IPS-18a (cell line): Measurements from ENCODE around the gene SPRN.

Experiments used
- H3K27ac ChIP-seq: one replicate; pipeline ENCODE4 v1.5.1; 2013; ENCODE audit warnings: low read length
- H3K27me3 ChIP-seq: one replicate; pipeline ENCODE4 v1.6.1; 2013; ENCODE audit warnings: mild to moderate bottlenecking, low read length; ENCODE audit not compliant: control insufficient read depth, insufficient read depth
- H3K36me3 ChIP-seq: one replicate; pipeline ENCODE4 v1.6.1; 2013; ENCODE audit warnings: low read depth, low read length; ENCODE audit not compliant: control insufficient read depth
- H3K4me1 ChIP-seq: one replicate; pipeline ENCODE4 v1.6.1; 2013; ENCODE audit warnings: low read depth, low read length; ENCODE audit not compliant: control insufficient read depth
- H3K4me3 ChIP-seq: one replicate; pipeline ENCODE4 v1.5.1; 2013; ENCODE audit warnings: low read length
- H3K9ac ChIP-seq: one replicate; pipeline ENCODE4 v1.6.1; 2013; ENCODE audit warnings: mild to moderate bottlenecking, low read length, moderate library complexity
- H3K9me3 ChIP-seq: one replicate; pipeline ENCODE4 v1.6.1; 2013; ENCODE audit warnings: low read depth, low read length; ENCODE audit not compliant: control insufficient read depth

SPRN gene

DNA sequence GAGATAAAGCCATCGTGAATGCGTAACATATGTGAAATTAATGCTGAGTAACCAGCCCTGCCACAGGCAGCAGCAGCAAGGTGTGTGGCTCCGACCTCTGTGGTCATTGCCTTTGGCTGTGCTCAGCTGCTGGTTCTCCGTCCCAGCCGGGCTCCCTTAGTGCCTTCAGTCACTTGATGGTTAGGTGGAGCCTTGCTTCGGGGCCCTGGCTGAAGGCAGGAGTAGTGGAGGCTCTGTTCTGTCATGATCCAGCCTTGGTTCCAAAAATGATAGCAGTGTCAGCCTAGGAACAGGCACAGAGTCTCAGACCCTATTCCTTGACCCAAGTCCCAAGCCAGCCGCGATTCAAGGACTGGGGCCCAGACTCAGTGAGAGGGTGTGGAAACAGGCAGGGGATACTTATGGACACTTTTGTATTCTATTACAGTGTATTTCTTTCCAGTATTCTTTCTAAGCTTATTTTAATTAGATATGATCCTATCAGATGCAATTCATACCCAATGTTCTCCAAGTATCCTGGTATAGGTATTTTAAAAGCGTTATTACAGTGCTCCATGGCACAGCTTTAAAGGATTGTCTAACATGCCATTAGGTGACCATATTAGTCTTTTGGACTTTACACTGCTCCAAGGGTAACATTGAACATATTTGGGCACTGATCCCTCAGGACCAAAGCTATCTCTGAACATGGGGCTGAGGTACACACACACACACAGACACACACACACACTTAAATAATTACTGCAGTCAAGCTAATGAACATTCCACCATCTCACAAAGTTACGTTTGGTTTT is 38.3 kb upstream of the SPRN start:
- no peak overlapping the region for H3K9ac ChIP-seq
- no peak overlapping the region for H3K27ac ChIP-seq
- H3K9me3 ChIP-seq = peaks cover 47% of the 10 kb centered on the region
- no peaks in the 10 kb centered on the region for H3K36me3 ChIP-seq
- H3K4me1 ChIP-seq = no peaks in the 10 kb centered on the region
- no peak overlapping the region for H3K4me3 ChIP-seq
- no peaks in the 10 kb centered on the region for H3K27me3 ChIP-seq

DNA sequence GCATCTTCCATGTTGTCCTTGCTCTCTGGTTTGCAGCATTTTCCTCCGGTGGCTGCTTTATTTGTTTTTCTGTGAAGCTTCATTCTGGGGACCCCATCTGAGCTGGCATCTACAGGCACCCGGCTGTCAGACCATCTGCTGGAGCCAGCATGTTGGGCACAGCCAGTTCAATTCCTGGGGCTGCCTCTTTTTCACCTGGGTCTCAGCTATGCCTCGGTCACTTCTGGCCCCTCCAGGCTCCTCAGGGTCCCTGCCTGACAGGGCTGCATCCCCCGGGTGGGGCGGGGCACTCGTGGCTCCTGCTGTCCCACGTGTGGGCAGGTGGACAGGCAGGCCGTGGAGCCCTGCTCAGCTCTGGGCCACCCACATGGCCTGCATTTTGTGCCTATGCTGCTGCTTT is 37.4 kb upstream of the SPRN start:
- peaks cover 41% of the 10 kb centered on the region for H3K9me3 ChIP-seq
- H3K4me3 ChIP-seq = no peak overlapping the region
- no peaks in the 10 kb centered on the region for H3K27me3 ChIP-seq
- no peaks in the 10 kb centered on the region for H3K36me3 ChIP-seq
- H3K27ac ChIP-seq = no peak overlapping the region
- no peak overlapping the region for H3K9ac ChIP-seq
- no peaks in the 10 kb centered on the region for H3K4me1 ChIP-seq

DNA sequence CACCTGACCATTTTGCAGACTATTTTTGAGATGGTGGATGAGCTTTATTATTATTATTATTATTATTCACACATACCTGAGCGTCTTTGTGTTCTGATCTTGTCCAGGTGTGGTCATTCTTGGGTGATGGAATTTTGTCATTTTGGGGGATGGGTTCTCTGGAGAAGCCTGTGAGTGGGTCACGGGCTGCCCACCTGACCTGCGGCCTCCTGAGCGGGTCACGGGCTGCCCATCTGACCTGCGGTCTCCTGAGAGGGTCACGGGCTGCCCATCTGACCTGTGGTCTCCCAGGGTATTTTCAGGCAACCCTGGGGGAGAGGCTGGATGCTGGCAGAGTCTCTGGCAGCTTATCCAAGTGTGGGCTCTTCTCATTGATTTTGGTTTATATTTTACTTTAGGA is 36.6 kb upstream of the SPRN start:
- no peak overlapping the region for H3K4me3 ChIP-seq
- no peaks in the 10 kb centered on the region for H3K27me3 ChIP-seq
- H3K36me3 ChIP-seq = no peaks in the 10 kb centered on the region
- H3K9me3 ChIP-seq = peaks cover 36% of the 10 kb centered on the region
- H3K27ac ChIP-seq = no peak overlapping the region
- no peaks in the 10 kb centered on the region for H3K4me1 ChIP-seq
- no peak overlapping the region for H3K9ac ChIP-seq

DNA sequence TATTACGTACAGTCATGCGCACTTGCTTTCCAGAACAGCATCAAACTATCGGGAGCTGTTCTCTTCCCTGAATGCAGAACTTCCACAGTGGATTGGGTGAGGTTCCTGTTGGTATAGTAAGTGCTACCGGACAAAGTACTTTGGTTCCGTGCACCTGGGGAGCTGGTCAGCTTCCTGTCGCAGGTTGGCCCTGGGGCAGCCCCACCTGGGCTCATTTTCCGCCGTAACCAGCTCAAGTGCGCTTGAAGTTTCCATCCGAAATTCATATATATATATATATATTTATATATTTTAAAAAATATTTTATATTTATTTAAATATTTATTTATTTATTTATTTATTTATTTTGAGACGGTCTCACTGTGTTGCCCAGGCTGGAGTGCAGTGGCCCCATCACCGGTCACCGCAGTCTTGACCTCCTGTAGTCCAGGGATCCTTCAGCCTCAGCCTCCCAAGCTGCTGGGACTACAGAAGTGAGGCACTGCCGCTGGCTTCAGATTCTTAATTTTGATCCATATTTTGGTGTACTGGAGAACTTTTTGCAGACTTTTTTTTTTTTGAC is 35.9 kb upstream of the SPRN start:
- H3K9me3 ChIP-seq = peaks cover 40% of the 10 kb centered on the region
- no peaks in the 10 kb centered on the region for H3K36me3 ChIP-seq
- H3K4me3 ChIP-seq = no peak overlapping the region
- H3K27me3 ChIP-seq = no peaks in the 10 kb centered on the region
- H3K4me1 ChIP-seq = no peaks in the 10 kb centered on the region
- H3K9ac ChIP-seq = no peak overlapping the region
- H3K27ac ChIP-seq = no peak overlapping the region

DNA sequence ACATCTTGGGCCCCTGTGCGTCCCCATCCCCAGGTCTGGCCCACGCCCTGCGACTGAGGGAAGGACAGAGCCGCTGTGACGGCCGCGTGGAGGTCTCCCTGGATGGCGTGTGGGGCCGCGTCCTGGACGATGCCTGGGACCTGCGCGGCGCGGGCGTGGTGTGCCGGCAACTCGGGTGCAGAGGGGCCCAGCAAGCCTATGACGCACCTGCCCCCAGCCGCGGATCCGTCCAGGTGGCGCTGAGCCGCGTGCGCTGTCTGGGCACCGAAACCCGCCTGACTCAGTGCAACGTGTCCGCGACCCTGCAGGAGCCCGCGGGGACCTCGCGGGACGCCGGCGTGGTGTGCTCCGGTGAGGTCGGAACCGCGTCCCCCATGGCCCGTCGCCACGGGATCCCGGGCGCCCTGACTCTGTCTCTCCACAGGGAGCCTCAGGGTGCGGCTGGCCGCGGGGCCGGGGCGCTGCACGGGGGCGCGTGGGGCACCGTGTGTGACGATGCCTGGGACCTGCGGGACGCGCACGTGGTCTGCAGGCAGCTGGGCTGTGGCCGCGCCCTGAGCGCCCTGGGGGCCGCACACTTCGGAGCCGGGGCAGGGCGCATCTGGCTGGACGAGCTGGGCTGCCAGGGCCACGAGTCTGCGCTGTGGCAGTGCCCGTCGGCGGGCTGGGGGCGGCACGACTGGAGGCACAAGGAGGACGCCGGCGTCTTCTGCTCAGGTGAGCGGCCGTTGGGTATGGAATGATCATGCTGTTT is 35.2 kb upstream of the SPRN start:
- peaks cover 44% of the 10 kb centered on the region for H3K9me3 ChIP-seq
- H3K36me3 ChIP-seq = no peaks in the 10 kb centered on the region
- no peak overlapping the region for H3K27ac ChIP-seq
- no peak overlapping the region for H3K4me3 ChIP-seq
- H3K4me1 ChIP-seq = no peaks in the 10 kb centered on the region
- H3K9ac ChIP-seq = no peak overlapping the region
- no peaks in the 10 kb centered on the region for H3K27me3 ChIP-seq

DNA sequence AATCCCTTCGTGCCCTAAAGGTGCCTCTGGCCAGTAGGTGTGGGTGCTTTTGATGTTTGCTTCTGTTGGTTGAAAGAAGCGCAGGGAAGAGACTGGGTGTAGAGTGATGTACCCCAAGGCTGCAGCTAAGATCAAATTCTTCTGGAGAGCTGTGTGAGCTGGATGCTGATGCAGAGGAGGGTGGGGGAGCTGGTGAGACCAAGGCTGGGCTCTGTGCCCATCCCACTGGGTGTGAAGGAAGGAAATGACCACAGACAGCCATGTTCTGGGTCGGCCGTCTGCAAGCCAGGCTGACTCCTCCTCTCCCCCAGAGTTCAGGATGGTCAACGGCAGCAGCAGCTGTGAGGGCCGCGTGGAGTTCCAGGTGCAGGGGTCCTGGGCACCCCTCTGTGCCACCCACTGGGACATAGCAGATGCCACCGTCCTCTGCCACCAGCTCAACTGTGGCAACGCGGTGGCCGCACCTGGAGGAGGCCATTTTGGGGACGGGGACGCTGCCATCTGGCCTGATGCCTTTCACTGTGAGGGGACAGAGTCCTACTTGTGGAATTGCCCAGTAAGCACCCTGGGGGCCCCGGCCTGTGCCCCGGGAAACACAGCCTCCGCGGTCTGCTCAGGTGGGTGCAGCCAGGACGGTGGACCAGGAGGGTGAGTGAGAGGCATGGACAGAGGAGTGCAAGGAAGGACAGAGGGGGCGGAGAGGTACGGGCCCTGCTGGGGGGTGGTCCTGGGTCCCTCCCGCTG is 34.5 kb upstream of the SPRN start:
- Histone ChIP-seq H3K36me3 (no peaks in the 10 kb centered on the region), H3K4me1 (no peaks in the 10 kb centered on the region), H3K9me3 (peaks cover 45% of the 10 kb centered on the region), H3K27me3 (no peaks in the 10 kb centered on the region), H3K9ac (no peak overlapping the region), H3K4me3 (no peak overlapping the region), H3K27ac (no peak overlapping the region)

DNA sequence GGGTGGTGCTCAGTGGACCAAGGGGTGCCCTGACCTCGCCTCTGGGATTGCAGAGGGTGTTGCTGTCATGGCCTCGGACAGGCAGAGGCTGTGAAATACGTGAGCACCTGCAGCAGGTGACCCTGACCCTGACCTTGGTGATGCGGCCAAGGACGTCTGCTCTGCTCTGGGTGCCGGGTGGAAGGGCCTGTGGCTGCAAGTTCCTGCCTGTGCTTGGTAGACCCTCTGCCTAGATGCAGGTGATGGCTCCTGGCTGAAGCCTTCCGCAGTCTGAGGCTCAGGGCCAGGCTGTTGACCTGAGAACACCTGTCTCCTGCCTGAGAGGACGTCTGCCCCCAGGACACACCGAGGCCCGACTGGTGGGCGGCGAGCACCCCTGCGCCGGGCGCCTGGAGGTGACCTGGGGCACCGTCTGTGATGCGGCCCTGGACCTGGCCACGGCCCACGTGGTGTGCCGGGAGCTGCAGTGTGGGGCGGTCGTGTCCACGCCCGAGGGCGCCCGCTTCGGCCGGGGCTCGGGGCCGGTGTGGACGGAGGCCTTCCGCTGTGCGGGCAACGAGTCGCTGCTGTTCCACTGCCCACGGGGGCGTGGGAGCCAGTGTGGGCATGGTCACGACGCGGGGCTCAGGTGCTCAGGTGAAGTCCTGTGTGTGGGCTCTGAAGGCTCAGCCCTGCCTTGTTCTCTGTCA is 33.7 kb upstream of the SPRN start:
- peaks cover 45% of the 10 kb centered on the region for H3K9me3 ChIP-seq
- H3K27me3 ChIP-seq = no peaks in the 10 kb centered on the region
- H3K27ac ChIP-seq = no peak overlapping the region
- H3K9ac ChIP-seq = no peak overlapping the region
- H3K4me1 ChIP-seq = no peaks in the 10 kb centered on the region
- no peak overlapping the region for H3K4me3 ChIP-seq
- no peaks in the 10 kb centered on the region for H3K36me3 ChIP-seq

DNA sequence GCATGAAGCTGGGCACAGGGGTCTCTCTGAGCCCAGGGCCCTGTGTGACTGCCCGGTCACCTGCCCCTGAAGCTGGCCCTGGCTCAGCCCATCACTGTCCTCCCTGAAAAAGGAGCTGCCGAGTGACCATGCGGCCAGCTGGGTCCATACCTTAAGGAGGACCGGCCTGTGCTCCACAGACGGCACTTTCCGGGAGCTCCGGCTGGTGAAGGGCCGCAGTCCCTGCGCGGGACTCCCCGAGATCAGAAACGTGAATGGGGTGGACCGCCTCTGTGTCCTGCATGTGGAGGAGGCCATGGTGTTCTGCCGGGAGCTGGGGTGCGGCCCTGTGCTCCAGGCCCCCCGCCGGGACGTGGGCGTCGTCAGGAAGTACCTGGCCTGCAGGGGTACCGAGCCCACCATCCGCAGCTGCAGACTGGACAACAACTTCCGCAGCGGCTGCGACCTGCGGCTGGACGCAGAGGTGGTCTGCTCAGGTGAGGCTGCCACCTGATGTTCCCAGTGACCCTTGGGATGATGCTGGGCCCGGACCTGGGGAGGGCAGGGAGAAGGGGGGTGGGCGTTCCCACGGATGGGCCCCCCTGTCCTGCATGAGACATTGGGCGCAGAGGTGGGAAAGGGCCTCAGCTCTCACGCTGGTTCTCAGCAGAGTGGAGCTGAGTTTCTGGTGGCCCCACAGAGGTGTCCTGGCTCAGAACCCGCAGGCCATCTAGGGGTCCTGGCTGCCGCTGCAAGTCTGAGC is 32.8 kb upstream of the SPRN start:
- Histone ChIP-seq H3K9ac (no peak overlapping the region), H3K36me3 (no peaks in the 10 kb centered on the region), H3K9me3 (peaks cover 44% of the 10 kb centered on the region), H3K4me3 (no peak overlapping the region), H3K27ac (no peak overlapping the region), H3K4me1 (no peaks in the 10 kb centered on the region), H3K27me3 (no peaks in the 10 kb centered on the region)

DNA sequence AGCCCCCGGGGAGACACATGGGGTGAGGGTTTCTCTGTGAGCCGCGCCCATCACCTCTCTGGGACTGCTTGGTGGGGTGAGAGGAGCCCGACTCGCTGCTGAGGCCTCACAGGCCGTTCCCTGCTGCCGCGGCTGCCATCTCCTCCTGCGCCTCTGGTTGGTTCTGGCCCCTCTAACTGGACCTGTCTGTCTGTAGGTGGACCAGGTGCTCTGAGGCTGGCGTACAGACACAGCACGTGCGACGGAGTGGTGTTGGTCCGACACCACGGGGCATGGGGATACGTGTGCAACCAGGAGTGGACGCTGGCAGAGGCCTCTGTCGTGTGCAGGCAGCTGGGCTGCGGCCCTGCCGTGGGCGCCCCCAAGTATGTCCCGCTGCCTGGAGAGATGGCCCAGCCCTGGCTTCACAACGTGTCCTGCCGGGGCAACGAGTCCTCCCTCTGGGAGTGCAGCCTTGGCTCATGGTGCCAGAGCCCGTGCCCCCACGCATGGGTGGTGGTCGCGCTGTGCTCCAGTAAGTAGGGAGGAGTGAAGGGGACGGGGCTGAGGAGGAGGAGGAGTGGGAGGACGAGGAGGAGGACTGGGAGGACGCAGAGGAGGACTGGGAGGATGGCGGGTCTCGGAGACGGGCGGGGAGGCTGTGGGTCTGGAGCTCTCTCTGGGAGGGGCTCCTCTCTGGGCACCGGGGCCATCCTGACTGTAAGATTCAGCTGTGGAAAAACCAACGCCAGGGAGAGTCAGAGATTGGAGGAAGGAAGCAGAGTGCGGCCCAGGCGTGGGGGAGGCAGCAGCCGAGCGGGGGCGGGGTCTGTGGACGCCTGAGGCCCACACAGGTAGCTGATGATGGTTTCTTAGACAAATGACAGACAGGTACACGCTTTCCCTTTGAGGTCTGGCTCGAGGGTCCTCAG is 31.9 kb upstream of the SPRN start:
- Histone ChIP-seq H3K4me1 (no peaks in the 10 kb centered on the region), H3K36me3 (no peaks in the 10 kb centered on the region), H3K9ac (no peak overlapping the region), H3K27me3 (no peaks in the 10 kb centered on the region), H3K27ac (no peak overlapping the region), H3K4me3 (no peak overlapping the region), H3K9me3 (peaks cover 41% of the 10 kb centered on the region)

DNA sequence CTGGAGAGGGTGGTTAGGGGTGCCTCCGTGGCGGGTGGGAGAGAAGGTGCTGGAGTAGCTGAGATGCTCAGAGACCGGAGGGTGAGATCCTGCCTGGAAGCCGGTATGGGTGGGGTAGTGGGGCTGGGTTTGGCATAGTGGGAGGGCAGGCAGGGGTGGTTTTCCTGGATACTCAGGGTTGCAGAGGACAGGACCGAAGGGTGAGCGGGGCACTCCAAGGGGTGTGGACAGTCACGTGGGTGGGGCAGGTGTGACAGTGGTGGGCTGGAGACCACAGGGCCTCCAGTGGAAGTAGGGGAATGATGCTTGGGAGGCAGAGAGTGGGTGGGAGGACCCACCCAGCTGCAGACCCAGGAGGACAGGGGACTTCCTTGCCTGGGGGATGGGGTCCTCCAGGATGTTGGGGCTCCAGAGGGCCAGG is 31.2 kb upstream of the SPRN start:
- Histone ChIP-seq H3K4me3 (no peak overlapping the region), H3K36me3 (no peaks in the 10 kb centered on the region), H3K27me3 (no peaks in the 10 kb centered on the region), H3K27ac (no peak overlapping the region), H3K9me3 (peaks cover 39% of the 10 kb centered on the region), H3K4me1 (no peaks in the 10 kb centered on the region), H3K9ac (no peak overlapping the region)
